RCC 7860 (cell line): ENCODE measurements around the gene MYCBPAP.

ENCODE experiments used
- DNase-seq: peaks from one replicate; pipeline ENCODE4 v3.0.0-alpha.2; 2015; ENCODE audit warnings: low spot score
- FAIRE-seq: peaks from 2 replicates; lab custom pipeline; 2012; peaks lifted over from hg19 to GRCh38; lab: Jason Lieb, UNC

Gene MYCBPAP

DNA sequence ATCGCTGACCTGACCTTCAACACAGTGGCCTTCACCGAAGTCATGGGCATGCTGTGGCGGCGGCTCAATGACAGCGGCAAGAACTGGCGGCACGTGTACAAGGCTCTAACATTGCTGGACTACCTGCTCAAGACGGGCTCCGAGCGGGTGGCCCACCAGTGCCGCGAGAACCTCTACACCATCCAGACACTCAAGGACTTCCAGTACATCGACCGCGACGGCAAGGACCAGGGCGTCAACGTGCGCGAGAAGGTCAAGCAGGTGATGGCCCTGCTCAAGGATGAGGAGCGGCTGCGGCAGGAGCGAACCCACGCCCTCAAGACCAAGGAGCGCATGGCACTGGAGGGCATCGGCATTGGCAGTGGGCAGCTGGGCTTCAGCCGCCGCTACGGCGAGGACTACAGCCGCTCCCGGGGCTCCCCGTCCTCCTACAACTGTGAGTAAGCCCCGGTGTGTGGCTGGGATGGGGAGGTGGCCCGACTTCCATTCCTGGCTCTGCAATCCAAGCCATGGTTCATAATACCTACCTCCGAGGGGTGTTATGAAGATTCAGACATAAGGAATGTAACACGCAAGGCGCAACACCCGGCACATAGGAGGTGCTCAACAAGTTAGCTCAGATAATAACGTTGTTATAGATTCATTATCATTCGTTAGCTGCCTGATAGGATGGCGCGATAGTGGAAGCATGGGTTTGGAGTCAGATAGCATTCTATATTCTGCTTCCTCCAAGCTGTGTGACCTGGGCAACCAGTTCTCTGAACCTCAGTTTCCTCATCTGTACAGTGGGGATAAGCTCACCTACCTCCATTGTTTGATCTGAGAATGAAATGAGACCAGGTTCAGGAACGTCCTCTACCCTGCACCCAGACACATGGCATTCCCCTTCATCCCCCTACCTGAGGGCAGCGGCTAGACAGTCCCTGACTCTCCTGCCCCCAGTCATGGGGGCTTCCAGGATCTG lies 28.7 kb downstream of the MYCBPAP start:
- FAIRE-seq = no peak
- DNase-seq = no peak

DNA sequence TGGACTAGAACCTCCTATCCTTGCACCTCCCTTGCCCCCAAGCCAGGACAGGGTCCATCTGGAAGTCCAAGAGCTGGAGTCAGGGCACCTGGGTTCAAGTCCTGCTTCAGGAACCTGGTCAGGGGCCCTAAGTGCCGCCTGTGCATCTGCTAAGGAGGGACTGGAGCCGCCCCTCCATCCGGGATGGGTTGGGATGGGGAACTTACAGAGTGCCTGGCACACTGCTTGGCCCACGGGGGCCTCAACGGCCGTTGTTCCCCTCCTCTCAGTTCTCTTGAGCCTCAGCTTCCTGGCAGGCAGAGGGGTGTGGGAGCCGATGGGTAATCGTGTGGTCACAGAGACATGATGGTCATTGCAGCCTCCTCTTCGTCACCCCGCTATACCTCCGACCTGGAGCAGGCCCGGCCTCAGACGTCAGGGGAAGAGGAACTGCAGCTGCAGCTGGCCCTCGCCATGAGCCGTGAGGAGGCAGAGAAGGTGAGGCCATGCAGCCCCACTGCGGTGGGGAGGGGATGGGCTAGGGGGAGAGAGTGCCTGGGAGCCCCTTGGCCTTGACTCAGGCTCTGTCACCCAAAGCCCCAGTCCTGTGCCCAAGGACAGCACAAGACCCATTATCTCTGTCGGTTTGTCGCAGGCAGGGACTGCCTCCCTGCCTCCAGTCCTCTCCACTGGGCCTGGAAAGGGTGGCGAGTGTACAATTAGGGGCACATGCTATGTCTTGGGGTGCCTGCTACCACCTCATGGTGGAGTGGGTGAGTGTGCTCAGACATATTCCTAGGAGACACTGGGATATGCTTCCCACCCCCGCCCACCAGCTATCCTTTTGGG lies 29.7 kb downstream of the MYCBPAP start:
- no peak for FAIRE-seq
- DNase-seq = no peak

DNA sequence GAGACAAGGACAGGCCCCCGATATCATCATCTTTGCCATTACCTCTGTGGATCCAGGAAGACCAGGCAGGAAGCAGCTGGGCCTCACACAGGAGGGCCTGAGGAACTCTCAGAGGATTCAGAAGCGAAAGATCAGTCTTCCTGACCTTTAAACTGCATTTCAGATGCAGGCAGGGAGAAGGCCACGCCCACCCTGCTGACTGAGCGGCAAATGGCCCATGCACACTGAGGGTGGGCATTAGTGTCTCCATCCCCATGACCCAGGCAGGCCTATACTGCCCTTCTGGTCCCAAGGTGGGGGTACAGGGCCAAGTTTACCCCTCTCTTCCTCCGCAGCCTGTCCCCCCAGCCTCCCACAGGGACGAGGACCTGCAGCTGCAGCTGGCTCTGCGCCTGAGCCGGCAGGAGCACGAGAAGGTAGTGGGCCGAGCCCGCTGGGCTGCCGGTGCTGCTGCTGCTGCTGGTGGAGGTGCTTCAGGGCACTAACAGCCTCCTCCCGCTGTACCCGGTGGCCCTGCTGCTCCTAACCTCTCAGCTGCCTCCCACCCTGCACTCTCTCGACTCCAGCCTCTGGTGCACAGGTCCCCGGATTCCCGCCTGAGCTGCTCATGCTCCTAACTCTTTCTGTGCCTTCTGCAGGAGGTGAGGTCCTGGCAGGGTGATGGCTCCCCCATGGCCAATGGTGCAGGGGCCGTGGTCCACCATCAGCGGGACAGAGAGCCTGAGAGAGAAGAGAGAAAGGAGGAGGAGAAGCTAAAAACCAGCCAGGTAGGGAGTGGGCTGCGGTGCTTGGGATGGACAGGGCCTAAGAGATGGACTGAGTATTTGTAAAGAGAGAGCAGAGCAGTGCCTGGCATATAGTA lies 30.5 kb downstream of the MYCBPAP start:
- no peak for DNase-seq
- no peak for FAIRE-seq

DNA sequence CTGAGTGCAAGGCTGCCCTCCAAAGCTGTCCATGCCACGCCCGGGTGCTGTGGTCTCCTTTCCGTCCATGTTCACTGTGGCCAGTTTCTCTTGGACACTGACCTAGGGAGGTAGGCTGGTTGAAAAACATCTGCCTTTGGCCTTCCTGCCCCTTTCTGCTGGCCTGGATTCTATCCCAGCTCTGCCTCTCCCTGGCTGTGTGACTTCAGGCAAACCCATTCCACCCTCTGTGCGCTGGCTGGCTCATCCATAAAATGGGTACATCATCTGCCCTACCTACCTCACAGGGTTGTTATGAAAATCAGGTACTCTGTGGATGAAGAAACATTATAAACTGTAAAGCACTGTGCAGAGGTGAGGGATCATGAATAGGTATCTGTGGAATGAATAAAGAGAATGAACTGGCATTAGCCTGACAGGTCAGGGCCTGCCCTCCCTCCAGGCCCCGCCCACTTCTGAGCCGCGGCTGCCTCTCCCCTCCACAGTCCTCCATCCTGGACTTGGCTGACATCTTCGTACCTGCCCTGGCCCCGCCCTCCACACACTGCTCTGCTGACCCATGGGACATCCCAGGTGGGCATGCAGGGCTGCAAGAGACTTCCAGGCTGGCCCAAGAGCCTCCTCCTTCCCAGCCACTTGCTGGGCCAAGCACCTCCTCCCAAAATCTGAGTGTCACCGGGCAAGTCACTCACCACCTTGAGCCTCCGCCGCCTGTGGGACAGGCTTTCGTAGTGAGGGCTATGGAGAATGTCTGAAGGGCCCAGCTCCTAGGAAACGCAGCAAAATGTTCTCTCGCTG lies 31.7 kb downstream of the MYCBPAP start:
- DNase-seq (no peak), FAIRE-seq (no peak)

DNA sequence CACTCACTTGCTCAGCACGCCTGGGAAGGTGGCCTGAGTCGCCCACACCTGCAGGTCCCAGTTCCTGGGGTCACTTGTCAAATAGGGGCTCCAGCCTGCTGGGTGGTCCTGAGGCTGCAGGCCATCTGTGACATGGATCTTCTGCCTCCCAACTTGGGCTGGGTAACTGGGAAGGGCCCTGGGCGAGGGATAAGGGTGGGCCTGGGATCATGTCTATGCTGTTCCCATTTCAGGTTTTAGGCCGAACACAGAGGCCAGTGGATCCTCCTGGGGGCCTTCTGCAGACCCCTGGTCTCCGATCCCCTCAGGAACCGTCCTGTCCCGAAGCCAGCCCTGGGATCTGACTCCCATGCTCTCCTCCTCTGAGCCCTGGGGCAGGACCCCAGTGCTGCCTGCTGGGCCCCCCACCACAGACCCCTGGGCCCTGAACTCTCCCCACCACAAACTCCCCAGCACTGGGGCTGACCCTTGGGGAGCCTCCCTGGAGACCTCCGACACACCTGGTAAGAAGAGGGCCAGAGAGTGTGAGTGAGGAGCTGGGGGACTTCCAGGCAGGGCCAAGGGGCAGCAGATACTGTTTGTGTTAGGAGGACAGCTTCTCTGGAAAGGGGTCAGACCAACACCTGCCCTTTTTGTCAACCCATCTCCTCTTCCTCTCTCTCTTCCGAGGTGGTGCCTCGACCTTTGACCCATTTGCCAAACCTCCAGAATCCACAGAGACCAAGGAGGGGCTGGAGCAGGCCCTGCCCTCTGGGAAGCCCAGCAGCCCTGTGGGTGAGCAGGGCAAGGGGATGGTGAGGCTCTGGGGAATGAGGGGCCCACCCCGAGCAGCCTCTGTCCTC lies 32.5 kb downstream of the MYCBPAP start:
- FAIRE-seq (no peak), DNase-seq (no peak)

DNA sequence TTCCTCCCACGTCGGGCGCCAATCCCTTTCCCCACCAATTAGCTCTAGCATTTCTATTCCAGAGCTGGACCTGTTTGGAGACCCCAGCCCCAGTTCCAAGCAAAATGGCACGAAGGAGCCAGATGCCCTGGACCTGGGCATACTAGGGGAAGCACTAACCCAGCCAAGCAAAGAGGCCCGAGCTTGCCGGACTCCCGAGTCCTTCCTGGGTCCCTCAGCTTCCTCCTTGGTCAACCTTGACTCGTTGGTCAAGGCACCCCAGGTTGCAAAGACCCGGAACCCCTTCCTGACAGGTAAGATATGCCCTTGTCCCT lies 33.1 kb downstream of the MYCBPAP start:
- DNase-seq (no peak), FAIRE-seq (no peak)

DNA sequence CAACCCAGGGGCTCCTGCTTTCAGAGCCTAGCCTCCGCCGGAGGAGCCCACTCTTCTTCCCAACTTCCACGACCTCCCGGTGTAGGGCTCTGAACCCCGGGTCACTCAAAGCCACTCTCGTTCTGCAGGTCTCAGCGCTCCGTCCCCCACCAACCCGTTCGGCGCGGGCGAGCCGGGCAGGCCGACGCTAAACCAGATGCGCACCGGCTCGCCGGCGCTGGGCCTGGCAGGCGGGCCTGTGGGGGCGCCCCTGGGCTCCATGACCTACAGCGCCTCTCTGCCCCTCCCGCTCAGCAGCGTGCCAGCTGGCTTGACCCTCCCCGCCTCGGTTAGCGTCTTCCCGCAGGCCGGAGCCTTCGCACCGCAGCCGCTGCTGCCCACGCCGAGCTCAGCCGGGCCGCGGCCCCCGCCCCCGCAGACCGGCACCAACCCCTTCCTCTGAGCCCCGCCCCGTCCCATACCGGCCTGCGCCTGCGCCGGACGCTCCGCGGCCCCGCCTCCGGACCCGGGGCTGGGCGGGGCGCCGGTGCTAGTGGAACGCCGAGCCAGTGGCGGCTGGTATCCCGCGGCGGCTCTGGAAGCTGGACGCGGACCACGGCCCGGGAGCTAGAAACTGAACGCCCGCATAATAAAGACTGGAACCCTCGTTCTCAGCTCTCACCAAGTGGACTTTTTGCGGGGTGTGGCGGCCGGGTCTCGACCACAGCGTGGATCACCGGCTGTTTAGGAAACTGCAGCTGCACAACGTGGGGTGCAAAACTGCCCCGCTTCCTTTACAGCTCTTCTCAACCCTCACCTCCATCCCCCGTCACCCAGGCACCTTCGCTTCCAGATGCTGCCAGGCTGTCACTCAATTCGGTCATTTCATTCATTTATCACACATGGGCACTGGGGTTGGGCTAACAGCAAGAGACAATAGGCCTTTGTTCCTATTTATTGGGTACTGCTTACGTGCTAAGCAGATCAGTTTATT lies 33.8 kb downstream of the MYCBPAP start:
- peak; percentile 52 for DNase-seq
- FAIRE-seq = no peak

DNA sequence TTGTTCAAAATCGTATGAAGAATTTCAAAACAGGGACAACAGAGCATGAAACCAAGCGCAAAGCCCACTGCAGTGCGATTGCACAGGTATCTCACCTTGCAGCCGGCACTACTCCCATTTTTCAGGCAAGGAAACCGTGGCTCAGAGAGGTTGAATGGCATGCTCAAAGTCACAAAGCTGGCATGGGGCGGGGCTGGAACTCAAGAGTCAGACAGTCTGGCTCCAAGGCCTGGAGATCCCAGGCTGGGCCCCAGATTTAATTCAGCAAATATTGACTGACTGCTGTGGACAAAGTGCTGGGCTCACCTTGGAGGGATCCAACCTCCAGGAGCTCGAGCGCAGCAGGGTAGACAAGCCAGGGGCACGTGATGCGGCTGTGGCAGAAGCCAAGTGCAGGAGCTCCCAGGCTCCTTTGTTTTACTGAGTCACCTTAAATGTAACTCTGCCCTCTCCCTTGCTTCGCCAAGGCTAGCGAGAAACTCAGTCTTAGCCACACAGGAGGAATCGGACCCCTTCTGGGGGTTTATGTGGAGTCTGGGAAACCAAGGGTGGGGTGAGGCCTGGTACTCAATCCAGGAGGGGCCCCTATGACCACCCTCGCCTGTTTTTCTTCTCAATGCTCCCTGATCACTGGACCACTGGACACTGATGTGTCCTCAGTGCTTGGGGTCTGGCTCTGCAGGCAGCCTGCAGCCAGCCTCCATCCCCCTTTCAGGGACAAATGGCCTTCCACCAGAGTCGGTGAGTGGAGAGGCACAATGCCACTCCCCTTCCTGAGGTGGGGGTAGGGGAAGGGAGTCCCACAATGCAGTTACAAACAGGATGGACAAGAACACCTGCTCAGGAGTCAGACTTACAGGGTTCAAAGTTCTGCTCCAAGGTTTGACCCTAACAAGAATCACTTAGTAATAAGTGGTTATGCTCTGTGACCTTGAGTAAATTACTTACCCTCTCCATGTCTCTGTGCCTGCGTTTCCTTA lies 34.8 kb downstream of the MYCBPAP start:
- FAIRE-seq (no peak), DNase-seq (no peak)

DNA sequence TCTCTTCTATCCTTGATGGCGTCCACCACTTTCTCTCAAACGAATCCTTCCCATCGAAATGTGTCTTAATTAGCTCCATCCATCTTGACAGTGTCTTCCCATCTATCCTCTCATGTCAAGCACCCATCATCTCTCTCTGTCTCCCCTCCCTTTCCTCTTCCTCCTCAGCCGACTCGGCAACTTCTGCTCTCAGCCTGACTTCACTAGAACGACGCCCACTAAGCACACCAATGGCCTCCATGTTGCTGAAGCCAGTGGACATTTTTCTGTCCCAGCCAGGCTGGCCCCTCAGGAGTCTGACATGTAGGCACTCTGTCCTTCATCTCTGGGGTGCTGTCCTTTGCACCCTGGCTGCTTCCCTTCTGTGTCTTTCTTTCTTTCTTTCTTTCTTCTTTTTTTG lies 36.3 kb downstream of the MYCBPAP start:
- no peak for FAIRE-seq
- DNase-seq = no peak

DNA sequence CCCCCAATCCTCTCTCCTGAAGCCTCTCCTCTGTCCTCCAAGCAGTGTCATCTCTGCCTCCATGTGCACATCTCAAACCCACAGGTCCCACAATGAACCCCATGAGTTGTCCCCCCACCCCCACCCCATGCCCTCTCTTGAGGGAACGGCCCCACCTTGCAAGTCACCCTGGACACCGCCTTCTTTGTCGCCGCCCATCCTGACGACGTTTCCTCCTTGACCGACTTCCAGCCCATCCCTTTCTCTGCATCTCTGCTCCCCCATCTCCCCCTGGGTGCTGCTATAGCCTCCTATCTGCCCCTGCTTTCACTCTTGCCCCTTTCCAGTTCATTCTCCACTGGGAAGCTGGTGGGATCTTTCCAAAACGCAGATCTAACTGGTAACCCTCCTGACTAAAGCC lies 37.1 kb downstream of the MYCBPAP start:
- DNase-seq = no peak
- FAIRE-seq = no peak

DNA sequence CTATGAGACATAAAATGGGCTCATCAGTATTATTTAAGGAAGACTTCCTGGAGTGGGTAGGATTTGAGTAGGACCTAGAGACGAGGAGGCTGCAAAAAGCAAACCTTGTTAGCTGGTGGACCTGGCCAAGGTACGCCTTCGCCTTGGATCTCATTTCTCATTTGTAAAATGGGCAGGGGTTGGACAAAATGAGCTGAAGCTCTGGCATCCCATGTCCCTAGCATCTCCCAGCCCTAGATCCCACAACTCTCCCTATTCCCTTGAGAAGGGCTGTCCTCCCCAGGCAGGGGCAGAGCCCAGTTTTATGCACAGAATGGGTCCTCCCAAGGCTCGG lies 38.4 kb downstream of the MYCBPAP start:
- DNase-seq (no peak), FAIRE-seq (no peak)

DNA sequence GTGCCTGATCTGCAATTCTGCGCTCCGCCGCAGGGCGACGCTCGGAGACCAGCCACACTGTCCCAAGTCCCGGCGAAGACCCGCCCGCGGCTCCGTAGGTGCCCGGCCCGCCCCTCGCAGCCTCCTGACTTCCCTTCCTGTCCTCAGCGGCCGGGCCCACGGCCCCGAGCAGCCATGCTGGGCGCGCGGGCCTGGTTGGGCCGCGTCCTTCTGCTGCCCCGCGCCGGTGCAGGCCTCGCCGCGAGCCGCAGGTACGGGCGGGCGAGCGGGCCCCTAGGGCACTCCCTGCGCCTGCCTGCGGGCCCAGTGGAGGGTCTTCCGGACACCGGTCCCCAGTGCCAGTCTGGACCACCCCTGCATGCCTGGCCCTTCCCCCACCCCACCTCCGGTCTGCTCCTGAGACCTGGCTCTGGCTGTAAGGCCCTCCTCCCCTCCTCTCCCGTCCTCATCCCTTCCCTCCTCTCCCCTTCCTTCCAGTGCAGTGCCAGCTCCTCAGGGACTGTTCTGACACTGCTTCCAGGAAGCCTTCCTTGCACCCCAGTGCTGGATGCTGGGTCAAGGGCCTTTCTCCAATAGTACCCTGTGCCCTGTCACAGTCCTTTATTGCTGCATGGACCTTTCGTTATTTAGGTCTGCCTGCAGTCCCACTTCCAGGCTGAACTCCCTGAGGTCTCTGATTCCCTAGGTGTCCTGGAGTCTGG lies 38.9 kb downstream of the MYCBPAP start, which contains the start of gene SPATA20:
TSS of gene SPATA20 (plus strand) at position 140 of the 701 bp plus-strand sequence. CDS start at position 175, 35 bp downstream.
- DNase-seq = peak; percentile 80
- FAIRE-seq = peak; percentile 4

DNA sequence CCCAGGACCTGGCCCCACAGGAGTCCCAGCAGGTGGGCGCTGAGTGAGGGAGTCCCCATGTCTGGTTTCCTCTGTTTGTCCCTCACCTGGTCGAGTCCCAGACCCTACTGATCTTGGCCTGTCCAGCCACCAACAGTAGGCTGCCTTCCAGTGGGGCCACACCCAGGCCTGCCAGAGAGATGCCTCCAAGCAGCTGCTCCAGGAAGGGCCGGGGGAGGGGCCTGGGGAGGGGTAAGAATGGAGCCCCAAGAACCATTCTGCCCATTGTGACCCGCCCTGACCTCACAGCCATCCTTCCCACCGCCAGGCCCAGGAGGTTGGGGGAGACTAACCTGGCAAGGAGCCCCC lies 39.5 kb downstream of the MYCBPAP start:
- no peak for DNase-seq
- no peak for FAIRE-seq

DNA sequence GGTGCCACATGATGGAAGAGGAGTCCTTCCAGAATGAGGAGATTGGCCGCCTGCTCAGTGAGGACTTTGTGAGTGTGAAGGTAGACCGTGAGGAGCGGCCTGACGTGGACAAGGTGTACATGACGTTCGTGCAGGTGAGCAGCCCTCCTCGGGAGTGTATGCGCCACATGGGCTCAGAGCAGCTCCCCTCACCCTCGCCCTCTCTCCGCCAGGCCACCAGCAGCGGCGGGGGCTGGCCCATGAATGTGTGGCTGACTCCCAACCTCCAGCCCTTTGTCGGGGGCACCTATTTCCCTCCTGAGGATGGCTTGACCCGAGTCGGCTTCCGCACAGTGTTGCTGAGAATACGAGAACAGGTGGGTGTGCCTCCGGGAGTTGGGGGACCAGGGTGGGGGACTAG lies 40.6 kb downstream of the MYCBPAP start:
- DNase-seq (no peak), FAIRE-seq (no peak)

DNA sequence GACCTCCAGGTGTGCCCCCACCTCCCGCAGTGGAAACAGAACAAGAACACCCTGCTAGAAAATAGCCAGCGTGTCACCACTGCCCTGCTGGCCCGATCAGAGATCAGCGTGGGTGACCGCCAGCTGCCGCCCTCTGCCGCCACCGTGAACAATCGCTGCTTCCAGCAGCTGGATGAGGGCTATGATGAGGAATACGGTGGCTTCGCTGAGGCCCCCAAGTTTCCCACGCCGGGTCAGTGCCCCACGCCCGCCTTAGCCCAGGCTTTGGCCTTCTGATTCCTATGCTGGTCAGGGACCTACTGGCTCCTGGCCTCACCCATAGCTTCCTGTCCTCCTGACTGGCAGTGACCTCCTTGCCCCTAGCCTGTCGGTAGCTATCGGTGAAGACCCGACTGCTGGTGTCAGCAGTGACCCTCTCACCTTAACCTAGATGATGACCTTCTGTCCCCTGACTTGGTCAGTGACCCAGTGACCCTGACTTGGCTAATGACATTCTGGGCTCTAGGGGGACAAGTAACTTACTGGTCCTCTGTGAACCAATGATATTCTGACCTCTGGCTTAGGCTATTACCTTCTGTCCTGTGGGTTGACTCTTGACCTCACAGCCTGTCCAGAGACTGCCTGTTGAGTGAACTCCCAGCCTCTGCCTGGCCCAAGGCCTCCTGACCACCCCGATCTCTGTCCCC lies 41.2 kb downstream of the MYCBPAP start:
- DNase-seq (no peak), FAIRE-seq (no peak)

DNA sequence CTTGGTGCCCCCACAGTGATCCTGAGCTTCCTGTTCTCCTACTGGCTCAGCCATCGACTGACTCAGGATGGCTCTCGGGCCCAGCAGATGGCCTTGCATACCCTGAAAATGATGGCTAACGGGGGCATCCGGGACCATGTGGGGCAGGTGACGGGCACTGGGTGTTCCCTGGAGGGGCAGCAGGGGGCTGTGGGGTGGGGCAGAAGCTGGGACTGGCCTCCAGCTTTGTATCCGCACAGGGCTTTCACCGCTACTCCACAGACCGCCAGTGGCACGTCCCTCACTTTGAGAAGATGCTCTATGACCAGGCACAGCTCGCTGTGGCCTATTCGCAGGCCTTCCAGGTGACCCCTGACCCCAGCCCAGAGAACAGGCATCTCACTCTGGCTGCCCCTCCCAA lies 41.7 kb downstream of the MYCBPAP start:
- FAIRE-seq = no peak

More for the DNA sequence above, 41.7 kb downstream of the MYCBPAP start:
- no peak for DNase-seq
